Astrocyte (in vitro differentiated cells and primary cell): Measurements from ENCODE around the gene LRRC4. TPM values are rescaled to one million over a fixed set of nuclear protein-coding genes. Genes with fewer than 3 reads are reported as not detected.
A peak's percentile ranks its signal among the peaks of the same experiment; 100 is the strongest.

Experiments used
- DNase-seq: peaks from one replicate; pipeline ENCODE4 v3.0.0-alpha.2; 2010; ENCODE audit warnings: low read depth
- FAIRE-seq: peaks from 2 replicates; lab custom pipeline; 2011; peaks lifted over from hg19 to GRCh38; lab: Jason Lieb, UNC
- H2AFZ ChIP-seq: 2 replicates; pipeline ENCODE4 v1.6.0; 2012; ENCODE audit warnings: low read depth, low read length, inconsistent platforms
- H3K27ac ChIP-seq: 2 replicates; pipeline ENCODE4 v1.5.1; 2011; ENCODE audit warnings: low read depth, low read length, inconsistent platforms
- H3K27me3 ChIP-seq: 2 replicates; pipeline ENCODE4 v1.6.0; 2011; ENCODE audit warnings: low read length, inconsistent platforms; ENCODE audit not compliant: insufficient read depth
- H3K36me3 ChIP-seq: 2 replicates; pipeline ENCODE4 v1.5.1; 2011; ENCODE audit warnings: low read length, inconsistent platforms; ENCODE audit not compliant: insufficient read depth
- H3K4me1 ChIP-seq: 2 replicates; pipeline ENCODE4 v1.5.1; 2011; ENCODE audit warnings: low read length, inconsistent platforms; ENCODE audit not compliant: insufficient read depth
- H3K4me2 ChIP-seq: 2 replicates; pipeline ENCODE4 v1.6.0; 2012; ENCODE audit warnings: low read length, inconsistent platforms
- H3K4me3 ChIP-seq: 2 replicates; pipeline ENCODE4 v1.5.1; 2011; ENCODE audit warnings: low read depth, mild to moderate bottlenecking, low read length, inconsistent platforms; ENCODE audit not compliant: insufficient read depth
- H3K79me2 ChIP-seq: 2 replicates; pipeline ENCODE4 v1.6.0; 2012; ENCODE audit warnings: mild to moderate bottlenecking, low read length, inconsistent platforms; ENCODE audit not compliant: insufficient read depth
- H3K9ac ChIP-seq: 2 replicates; pipeline ENCODE4 v1.6.0; 2012; ENCODE audit warnings: mild to moderate bottlenecking, low read length, inconsistent platforms
- H3K9me3 ChIP-seq: 2 replicates; pipeline ENCODE4 v1.5.1; 2012; ENCODE audit warnings: low read depth, mild to moderate bottlenecking, low read length, inconsistent platforms; ENCODE audit not compliant: insufficient read depth
- H4K20me1 ChIP-seq: 2 replicates; pipeline ENCODE4 v1.6.0; 2012; ENCODE audit warnings: low read length, inconsistent platforms; ENCODE audit not compliant: insufficient read depth
- H3K27ac Mint-ChIP-seq: one replicate; pipeline ENCODE4 v1.8.0; 2021; ENCODE audit warnings: mild to moderate bottlenecking, mixed read lengths; ENCODE audit not compliant: unreplicated experiment
- H3K27me3 Mint-ChIP-seq: one replicate; pipeline ENCODE4 v1.8.0; 2021; ENCODE audit warnings: low read depth, mixed read lengths; ENCODE audit not compliant: unreplicated experiment
- H3K36me3 Mint-ChIP-seq: one replicate; pipeline ENCODE4 v1.8.0; 2021; ENCODE audit warnings: low read depth, mixed read lengths; ENCODE audit not compliant: unreplicated experiment
- H3K4me1 Mint-ChIP-seq: one replicate; pipeline ENCODE4 v1.8.0; 2021; ENCODE audit warnings: low read depth, mixed read lengths; ENCODE audit not compliant: unreplicated experiment
- H3K4me3 Mint-ChIP-seq: one replicate; pipeline ENCODE4 v1.8.0; 2021; ENCODE audit warnings: mild to moderate bottlenecking, moderate library complexity, mixed read lengths; ENCODE audit not compliant: unreplicated experiment
- H3K9me3 Mint-ChIP-seq: one replicate; pipeline ENCODE4 v1.8.0; 2021; ENCODE audit warnings: mild to moderate bottlenecking, mixed read lengths; ENCODE audit not compliant: unreplicated experiment
- CTCF ChIP-seq: IDR thresholded peaks from 2 replicates; pipeline ENCODE4 v1.5.1; 2011; ENCODE audit warnings: low read depth, mild to moderate bottlenecking, inconsistent platforms, low read length, moderate library complexity; ENCODE audit not compliant: insufficient read depth
- EZH2 ChIP-seq: IDR thresholded peaks from 2 replicates; pipeline ENCODE4 v1.6.1; 2012; ENCODE audit warnings: mild to moderate bottlenecking, low read length, inconsistent platforms; ENCODE audit not compliant: insufficient read depth
- total RNA-seq: library from RNA; stranded (reverse); gene quantifications from 2 replicates; pipeline ENCODE4 v1.2.1, GENCODE V29; 2021

Gene LRRC4
- total RNA-seq, 1 donor from 2014 or later, result 4.4 TPM

DNA sequence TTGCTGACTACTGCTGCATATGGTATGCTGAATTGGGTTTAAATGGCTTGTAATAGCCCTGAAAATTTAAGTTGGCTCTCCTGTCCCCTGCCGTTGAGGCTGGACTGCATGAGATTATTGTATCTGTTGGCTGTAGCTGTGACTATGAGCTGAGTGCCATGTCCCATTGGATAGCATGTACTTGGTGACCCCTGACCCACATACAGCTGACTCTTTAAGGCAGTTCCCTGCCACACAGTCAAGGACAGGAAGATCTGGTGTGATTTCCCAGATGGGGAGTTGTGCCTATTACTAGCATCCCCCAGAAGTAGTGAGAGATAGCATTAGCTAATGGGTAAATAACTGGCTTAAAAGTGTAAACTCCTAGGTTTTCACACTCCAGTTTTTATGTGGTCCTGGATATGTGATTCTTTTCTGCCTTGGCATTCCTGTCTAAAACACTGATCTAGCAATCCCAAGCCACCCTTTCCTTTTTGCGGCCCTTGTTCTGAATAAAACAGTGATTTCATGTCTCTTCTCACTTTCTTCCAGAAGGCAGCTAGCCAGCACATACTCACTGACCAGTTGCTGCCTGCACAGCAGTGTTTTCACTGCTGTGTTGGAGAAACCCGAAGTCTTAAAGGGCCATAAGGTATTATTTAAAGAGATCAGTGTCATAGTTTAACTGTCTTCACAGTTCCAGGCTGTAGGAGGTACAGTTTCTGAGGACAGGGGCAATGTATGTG is 35.9 kb downstream of the LRRC4 start:
- H3K4me2 ChIP-seq, result no peak overlapping the region
- no peaks in the 10 kb centered on the region for H3K4me1 ChIP-seq
- H3K79me2 ChIP-seq, result no peaks in the 10 kb centered on the region
- no peak overlapping the region for H3K27ac ChIP-seq
- Mint-ChIP-seq H3K9me3 (no peaks in the 10 kb centered on the region), H3K4me1 (peaks cover 27% of the 10 kb centered on the region), H3K36me3 (peaks cover 28% of the 10 kb centered on the region), H3K27me3 (no peaks in the 10 kb centered on the region), H3K4me3 (no peak overlapping the region), H3K27ac (peak overlapping the region; percentile 22)
- no peak overlapping the region for H2AFZ ChIP-seq
- H3K27me3 ChIP-seq, result no peaks in the 10 kb centered on the region
- no peak for FAIRE-seq
- no peak for TF ChIP-seq EZH2
- TF ChIP-seq CTCF, result no peak
- H4K20me1 ChIP-seq, result peaks cover 76% of the 10 kb centered on the region
- no peaks in the 10 kb centered on the region for H3K9me3 ChIP-seq
- H3K36me3 ChIP-seq, result peaks cover 16% of the 10 kb centered on the region
- no peak overlapping the region for H3K9ac ChIP-seq
- peak; percentile 16 for DNase-seq
- H3K4me3 ChIP-seq, result no peak overlapping the region

DNA sequence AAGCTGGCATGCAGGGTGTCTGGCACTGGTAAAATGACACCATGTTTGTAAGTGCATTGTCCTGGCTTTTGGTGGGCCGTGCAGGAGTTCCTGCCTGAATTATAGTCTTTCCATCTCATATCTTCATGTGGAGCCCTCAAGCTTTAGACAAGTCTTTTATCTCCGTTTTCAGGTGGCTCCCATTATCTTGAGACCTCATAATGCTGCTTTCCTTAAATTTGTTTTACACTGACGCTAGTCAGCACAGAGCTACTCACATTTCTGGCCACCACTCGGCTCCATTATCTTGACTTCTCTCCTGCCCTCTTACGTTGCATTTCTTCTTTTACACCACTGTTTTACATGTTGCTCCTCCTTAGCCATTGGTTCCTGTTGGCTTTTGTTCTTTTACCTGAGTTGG is 37.2 kb downstream of the LRRC4 start:
- H3K4me3 Mint-ChIP-seq, result no peak overlapping the region
- H3K9me3 ChIP-seq, result no peaks in the 10 kb centered on the region
- no peaks in the 10 kb centered on the region for H3K79me2 ChIP-seq
- no peaks in the 10 kb centered on the region for H3K27me3 Mint-ChIP-seq
- H3K27ac ChIP-seq, result no peak overlapping the region
- FAIRE-seq (no peak), DNase-seq (no peak)
- H3K4me2 ChIP-seq, result no peak overlapping the region
- peaks cover 79% of the 10 kb centered on the region for H4K20me1 ChIP-seq
- no peak overlapping the region for H3K4me3 ChIP-seq
- no peaks in the 10 kb centered on the region for H3K27me3 ChIP-seq
- no peak for TF ChIP-seq CTCF
- no peak for TF ChIP-seq EZH2
- no peak overlapping the region for H2AFZ ChIP-seq
- H3K36me3 Mint-ChIP-seq, result peaks cover 25% of the 10 kb centered on the region
- H3K4me1 Mint-ChIP-seq, result peaks cover 26% of the 10 kb centered on the region
- no peaks in the 10 kb centered on the region for H3K4me1 ChIP-seq
- no peak overlapping the region for H3K27ac Mint-ChIP-seq
- H3K9ac ChIP-seq, result no peak overlapping the region
- no peaks in the 10 kb centered on the region for H3K9me3 Mint-ChIP-seq
- peaks cover 16% of the 10 kb centered on the region for H3K36me3 ChIP-seq

DNA sequence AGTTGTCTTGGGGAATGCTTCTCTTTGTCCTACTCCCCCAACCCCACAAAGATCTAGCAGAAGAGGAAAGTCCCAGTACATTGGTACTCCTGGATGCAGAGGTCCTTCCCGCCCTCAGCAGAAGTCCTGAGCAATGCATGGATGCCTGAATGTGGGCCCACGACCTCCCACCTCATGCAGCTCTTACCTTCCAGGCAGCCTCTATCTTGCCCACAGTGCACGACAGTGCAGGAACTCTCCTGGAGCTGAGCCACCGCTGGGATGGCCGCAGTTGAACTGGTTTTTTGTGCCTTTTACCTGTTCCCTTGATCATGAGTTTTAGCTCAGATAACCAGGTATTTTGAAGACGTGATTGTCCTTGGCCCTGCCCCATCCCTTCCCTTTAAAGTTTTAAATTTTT is 37.9 kb downstream of the LRRC4 start:
- Histone ChIP-seq H3K4me2 (no peak overlapping the region), H3K27me3 (no peaks in the 10 kb centered on the region), H2AFZ (no peak overlapping the region), H3K4me3 (no peak overlapping the region), H3K9ac (no peak overlapping the region), H3K4me1 (no peaks in the 10 kb centered on the region), H4K20me1 (peaks cover 79% of the 10 kb centered on the region), H3K79me2 (peaks cover under 1% of the 10 kb centered on the region), H3K36me3 (peaks cover 16% of the 10 kb centered on the region), H3K27ac (no peak overlapping the region), H3K9me3 (no peaks in the 10 kb centered on the region)
- Mint-ChIP-seq H3K27ac (no peak overlapping the region), H3K4me3 (no peak overlapping the region), H3K4me1 (peaks cover 25% of the 10 kb centered on the region), H3K9me3 (no peaks in the 10 kb centered on the region), H3K36me3 (peaks cover 25% of the 10 kb centered on the region), H3K27me3 (no peaks in the 10 kb centered on the region)
- no peak for FAIRE-seq
- no peak for TF ChIP-seq CTCF
- no peak for TF ChIP-seq EZH2
- no peak for DNase-seq
